HL-60 (cell line): ENCODE data around the gene CNR2.
"Not testable (repeated sequence)": the region's sequence is repeated elsewhere in the genome, so short reads cannot be mapped to it uniquely, and the experiment has no call there.

Source experiments
- DNase-seq, 2 experiments: peaks; one replicate each; pipeline ENCODE4 v3.0.0-alpha.2; 2010 to 2020; ENCODE audit warnings: low read depth in 1 of 2, low spot score in 1 of 2
- H3K27ac ChIP-seq: fragments of 250-450 bp; sonication (Bioruptor Pico); replicated peaks from 2 replicates; pipeline ENCODE4 v1.5.1; 2020; ENCODE audit warnings: mild to moderate bottlenecking, moderate library complexity
- H3K27me3 ChIP-seq: fragments of 250-450 bp; sonication (Bioruptor Pico); 2 replicates; pipeline ENCODE4 v1.5.1; 2021; ENCODE audit warnings: mild to moderate bottlenecking, moderate library complexity; ENCODE audit not compliant: insufficient read depth, poor library complexity, severe bottlenecking
- H3K4me3 ChIP-seq: replicated peaks from 2 replicates; pipeline ENCODE4 v1.5.1; 2011; ENCODE audit warnings: mild to moderate bottlenecking, control low read depth, low read length; ENCODE audit not compliant: insufficient read depth
- CTCF ChIP-seq: IDR thresholded peaks from one replicate; pipeline ENCODE4 v1.5.1; 2011; ENCODE audit warnings: low read length, control low read depth, inconsistent platforms; ENCODE audit not compliant: insufficient read depth
- GABPA ChIP-seq: IDR thresholded peaks from 2 replicates; pipeline ENCODE4 v1.6.1; 2012; ENCODE audit warnings: low read depth
- POLR2AphosphoS5 ChIP-seq: IDR thresholded peaks from 2 replicates; pipeline ENCODE4 v1.6.1; 2012; ENCODE audit warnings: low read depth
- REST ChIP-seq: IDR thresholded peaks from 2 replicates; pipeline ENCODE4 v1.6.1; 2012; ENCODE audit warnings: low read depth; ENCODE audit not compliant: insufficient replicate concordance
- SPI1 ChIP-seq: IDR thresholded peaks from 2 replicates; pipeline ENCODE4 v1.6.1; 2012; ENCODE audit warnings: low read depth, mild to moderate bottlenecking, borderline replicate concordance

The CNR2 gene

GRCh38 chr1:23904748-23905357 is 8.3 kb downstream of the CNR2 start:
- Histone ChIP-seq H3K4me3 (no peak overlapping the region), H3K27ac (peak overlapping the region; percentile 3), H3K27me3 (no peaks in the 10 kb centered on the region)
- peak; percentile 61 to 81 for DNase-seq
- TF ChIP-seq SPI1 (no peak), CTCF (no peak), POLR2AphosphoS5 (no peak), REST (no peak), GABPA (no peak)

- no peak overlapping the region for H3K27ac ChIP-seq
- no peak overlapping the region for H3K4me3 ChIP-seq
- no peak for DNase-seq
- no peak for TF ChIP-seq GABPA
- no peak for TF ChIP-seq SPI1
- no peak for TF ChIP-seq CTCF
- no peak for TF ChIP-seq POLR2AphosphoS5
- TF ChIP-seq REST = no peak
- no peaks in the 10 kb centered on the region for H3K27me3 ChIP-seq
Measured at GRCh38 chr1:23903754-23904153, 9.4 kb downstream of the CNR2 start.

GRCh38 chr1:23902321-23903278 is 10.6 kb downstream of the CNR2 start:
- no peak overlapping the region for H3K4me3 ChIP-seq
- no peak overlapping the region for H3K27ac ChIP-seq
- H3K27me3 ChIP-seq = no peaks in the 10 kb centered on the region
- no peak for TF ChIP-seq POLR2AphosphoS5
- TF ChIP-seq REST = no peak
- TF ChIP-seq GABPA = no peak
- no peak for TF ChIP-seq SPI1
- TF ChIP-seq CTCF = no peak
- DNase-seq = no peak

- H3K27me3 ChIP-seq, DNase-seq: not testable (repeated sequence)
- 0 out of 2 replicates have a peak overlapping the region, but pooled peaks have one; percentile 11 for H3K27ac ChIP-seq
Measured at GRCh38 chr1:23900017-23900416, 13.1 kb downstream of the CNR2 start.

More at GRCh38 chr1:23900017-23900416, 13.1 kb downstream of the CNR2 start:
- H3K4me3 ChIP-seq = not testable (repeated sequence)
